CD4-positive, alpha-beta T cell (primary cell): ENCODE results near the gene FANCM. TPM values are rescaled to one million over a fixed set of nuclear protein-coding genes. Genes with fewer than 3 reads are reported as not detected.

Source experiments
- ATAC-seq: fragments of 200-7000 bp; cut with Tn5 transposase; one replicate; pipeline ENCODE4 v1.10.0; 2022; ENCODE audit warnings: mild to moderate bottlenecking; ENCODE audit not compliant: poor library complexity
- CTCF ChIA-PET: fragments of 350-600 bp; sonication (Branson Sonifier 250); formaldehyde crosslinking; loops from one replicate; lab custom pipeline; 2021; ENCODE audit warnings: antibody characterized with exemption, inconsistent platforms; lab: Charles Lee
- POLR2A ChIA-PET: fragments of 350-600 bp; sonication (Branson Sonifier 250); formaldehyde crosslinking; loops from one replicate; lab custom pipeline; 2021; ENCODE audit warnings: antibody characterized with exemption, inconsistent platforms; lab: Charles Lee
- DNase-seq, 14 experiments: peaks; one replicate each; pipeline ENCODE4 v3.0.0-alpha.2; 2013 to 2020; ENCODE audit warnings: mixed read lengths in 2 of 14
- H3K27ac ChIP-seq, 2 donors: one replicate each; pipeline versions ENCODE4 v1.5.1 to v1.7.0; 2013; ENCODE audit warnings: low read length in 2 of 2, low read depth in 1 of 2, mild to moderate bottlenecking in 1 of 2
- H3K27me3 ChIP-seq, 2 experiments: 1 replicate in 1 of 2; 2 replicates in 1 of 2; pipeline versions ENCODE4 v1.6.1 to v1.7.0; 2013; ENCODE audit warnings: low read length in 2 of 2, control low read depth in 1 of 2, mild to moderate bottlenecking in 1 of 2, moderate library complexity in 1 of 2; ENCODE audit not compliant: insufficient read depth in 2 of 2, control insufficient read depth in 1 of 2
- H3K36me3 ChIP-seq: one replicate; pipeline ENCODE4 v1.6.1; 2013; ENCODE audit warnings: low read length, control low read depth; ENCODE audit not compliant: insufficient read depth
- H3K4me1 ChIP-seq: one replicate; pipeline ENCODE4 v1.6.1; 2013; ENCODE audit warnings: low read length, control low read depth; ENCODE audit not compliant: insufficient read depth
- H3K4me3 ChIP-seq: one replicate; pipeline ENCODE4 v1.5.1; 2013; ENCODE audit warnings: mild to moderate bottlenecking, low read length, moderate library complexity
- H3K9me3 ChIP-seq, 2 experiments: 1 replicate in 1 of 2; 2 replicates in 1 of 2; pipeline versions ENCODE4 v1.6.1 to v1.7.0; 2013; ENCODE audit warnings: low read length in 2 of 2, mild to moderate bottlenecking in 2 of 2, control low read depth in 1 of 2, moderate library complexity in 1 of 2; ENCODE audit not compliant: control insufficient read depth in 1 of 2, insufficient read depth in 1 of 2
- H3K27ac Mint-ChIP-seq: one replicate; pipeline ENCODE4 v1.8.0; 2020; ENCODE audit warnings: mixed read lengths
- H3K27me3 Mint-ChIP-seq: one replicate; pipeline ENCODE4 v1.8.0; 2021; ENCODE audit warnings: mixed read lengths
- H3K36me3 Mint-ChIP-seq: one replicate; pipeline ENCODE4 v1.8.0; 2021; ENCODE audit warnings: low read depth, mixed read lengths
- H3K4me1 Mint-ChIP-seq: one replicate; pipeline ENCODE4 v1.8.0; 2021; ENCODE audit warnings: low read depth, mixed read lengths
- H3K4me3 Mint-ChIP-seq: one replicate; pipeline ENCODE4 v1.8.0; 2020; ENCODE audit warnings: mild to moderate bottlenecking, mixed read lengths
- H3K9me3 Mint-ChIP-seq: one replicate; pipeline ENCODE4 v1.8.0; 2020; ENCODE audit warnings: mixed read lengths
- intact Hi-C, 2 experiments: fragments of 100-400 bp; cut with DNase I in 1 of 2; cut with micrococcal nuclease in 1 of 2; formaldehyde crosslinking; loops; one replicate each; pipeline versions ENCODE4 v1.15.1 to v1.9.0; 2023 to 2025; cut with DNase I, micrococcal nuclease
- total RNA-seq, 174 experiments: library from RNA in 2 of 174; stranded (reverse) in 2 of 174; gene quantifications; one replicate each; pipeline ENCODE4 v1.2.3 and lab custom pipeline; 2021 to 2026
- TF ChIP-seq, protein P1 (sequence below): fragments of 200-600 bp; IDR thresholded peaks from one replicate; pipeline ENCODE4 v1.8.0; 2022; ENCODE audit warnings: antibody characterized with exemption, mild to moderate bottlenecking

The FANCM gene
- total RNA-seq, 2 experiments from 2014 or later = 6.1 to 8.8 TPM

DNA sequence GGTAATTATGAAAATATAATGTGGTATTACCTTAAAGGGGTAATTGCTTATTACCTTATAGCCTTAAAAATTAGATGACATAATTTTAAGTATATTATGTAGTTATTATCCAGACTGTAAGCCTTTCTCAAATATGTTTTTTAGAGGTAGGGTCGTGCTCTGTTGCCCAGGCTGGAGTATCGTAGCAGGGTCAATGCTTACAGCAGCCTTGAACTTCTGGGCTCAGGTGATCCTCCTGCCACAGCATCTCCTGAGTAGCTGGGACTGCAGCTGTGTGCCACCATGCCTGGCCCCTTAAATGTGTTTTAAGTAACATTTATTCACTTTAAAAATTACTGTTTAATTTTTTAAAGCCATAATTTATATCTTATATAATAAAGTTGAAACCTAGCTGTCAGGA, 41.5 kb upstream of the FANCM start:
- Histone ChIP-seq H3K27me3 (no peaks in the 10 kb centered on the region), H3K4me3 (no peak overlapping the region), H3K36me3 (peaks cover 37% of the 10 kb centered on the region), H3K27ac (no peak overlapping the region), H3K4me1 (peaks cover 3% of the 10 kb centered on the region), H3K9me3 (peaks cover 0 to 3% of the 10 kb centered on the region in 2 experiments)
- Mint-ChIP-seq H3K4me1 (peaks cover 45% of the 10 kb centered on the region), H3K9me3 (no peaks in the 10 kb centered on the region), H3K27me3 (no peaks in the 10 kb centered on the region), H3K4me3 (no peak overlapping the region), H3K27ac (no peak overlapping the region), H3K36me3 (peaks cover 56% of the 10 kb centered on the region)
- no peak for DNase-seq
- ChIA-PET POLR2A (no interaction called here), CTCF (interaction anchor here (1.1 kb wide), 1 partner anchor 174 kb away, joined by 3 read pairs; no protein-coding TSS in a partner anchor)
- TF ChIP-seq, protein P1, sequence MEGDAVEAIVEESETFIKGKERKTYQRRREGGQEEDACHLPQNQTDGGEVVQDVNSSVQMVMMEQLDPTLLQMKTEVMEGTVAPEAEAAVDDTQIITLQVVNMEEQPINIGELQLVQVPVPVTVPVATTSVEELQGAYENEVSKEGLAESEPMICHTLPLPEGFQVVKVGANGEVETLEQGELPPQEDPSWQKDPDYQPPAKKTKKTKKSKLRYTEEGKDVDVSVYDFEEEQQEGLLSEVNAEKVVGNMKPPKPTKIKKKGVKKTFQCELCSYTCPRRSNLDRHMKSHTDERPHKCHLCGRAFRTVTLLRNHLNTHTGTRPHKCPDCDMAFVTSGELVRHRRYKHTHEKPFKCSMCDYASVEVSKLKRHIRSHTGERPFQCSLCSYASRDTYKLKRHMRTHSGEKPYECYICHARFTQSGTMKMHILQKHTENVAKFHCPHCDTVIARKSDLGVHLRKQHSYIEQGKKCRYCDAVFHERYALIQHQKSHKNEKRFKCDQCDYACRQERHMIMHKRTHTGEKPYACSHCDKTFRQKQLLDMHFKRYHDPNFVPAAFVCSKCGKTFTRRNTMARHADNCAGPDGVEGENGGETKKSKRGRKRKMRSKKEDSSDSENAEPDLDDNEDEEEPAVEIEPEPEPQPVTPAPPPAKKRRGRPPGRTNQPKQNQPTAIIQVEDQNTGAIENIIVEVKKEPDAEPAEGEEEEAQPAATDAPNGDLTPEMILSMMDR = no peak
- intact Hi-C loops = no loop called here
- ATAC-seq = no peak

GRCh38 chr14:45095143-45095542, 40.6 kb upstream of the FANCM start:
- peaks cover 37% of the 10 kb centered on the region for H3K4me1 Mint-ChIP-seq
- Histone ChIP-seq H3K27ac (no peak overlapping the region), H3K4me3 (no peak overlapping the region), H3K9me3 (peaks cover 0 to 3% of the 10 kb centered on the region in 2 experiments), H3K4me1 (no peaks in the 10 kb centered on the region), H3K36me3 (peaks cover 42% of the 10 kb centered on the region), H3K27me3 (no peaks in the 10 kb centered on the region)
- intact Hi-C loops = no loop called here
- no peak for ATAC-seq
- no peak overlapping the region for H3K27ac Mint-ChIP-seq
- POLR2A ChIA-PET = no interaction called here
- H3K36me3 Mint-ChIP-seq = peaks cover 65% of the 10 kb centered on the region
- no peak overlapping the region for H3K4me3 Mint-ChIP-seq
- no peaks in the 10 kb centered on the region for H3K27me3 Mint-ChIP-seq
- CTCF ChIA-PET = interaction anchor here (0.7 to 1.5 kb wide), 2 partner anchors 11 to 40 kb away, joined by 3 to 4 read pairs; partner anchors contain the start of gene PRPF39
- DNase-seq = no peak
- TF ChIP-seq, protein P1 = no peak
- no peaks in the 10 kb centered on the region for H3K9me3 Mint-ChIP-seq

DNA sequence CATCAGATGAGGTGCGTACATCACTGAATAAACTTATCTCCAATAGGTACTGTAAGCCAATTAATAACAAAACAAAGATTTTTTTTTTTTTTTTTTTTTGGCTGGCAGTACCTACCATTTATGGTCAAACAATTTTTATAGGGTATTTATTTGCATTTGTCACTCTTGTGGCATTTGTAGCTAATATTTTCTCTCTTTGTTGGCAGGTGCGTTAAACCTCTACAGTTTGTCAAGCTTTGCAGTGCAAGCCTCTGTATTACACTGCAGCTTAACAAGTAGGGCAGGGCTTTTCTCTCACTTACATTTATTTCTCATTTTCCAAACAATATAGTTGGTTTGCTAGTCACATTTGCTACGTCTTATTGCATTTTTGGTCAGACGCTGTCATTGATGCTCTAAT, 39.5 kb upstream of the FANCM start:
- DNase-seq (no peak), ATAC-seq (no peak)
- Mint-ChIP-seq H3K27ac (no peak overlapping the region), H3K27me3 (no peaks in the 10 kb centered on the region), H3K9me3 (no peaks in the 10 kb centered on the region), H3K36me3 (peaks cover 75% of the 10 kb centered on the region), H3K4me3 (no peak overlapping the region), H3K4me1 (peaks cover 26% of the 10 kb centered on the region)
- intact Hi-C loops = no loop called here
- TF ChIP-seq, protein P1 = no peak
- H3K27me3 ChIP-seq = no peaks in the 10 kb centered on the region
- CTCF ChIA-PET = interaction anchor here (0.7 to 1.5 kb wide), 2 partner anchors 12 to 18 kb away, joined by 3 to 4 read pairs; partner anchors contain the start of gene PRPF39
- POLR2A ChIA-PET = no interaction called here
- no peak overlapping the region for H3K4me3 ChIP-seq
- peaks cover 0 to 3% of the 10 kb centered on the region in 2 experiments for H3K9me3 ChIP-seq
- H3K4me1 ChIP-seq = no peaks in the 10 kb centered on the region
- no peak overlapping the region for H3K27ac ChIP-seq
- H3K36me3 ChIP-seq = peaks cover 53% of the 10 kb centered on the region
